GM12878 (cell line): ENCODE measurements around the gene CYB5D1. TPM values are rescaled to one million over a fixed set of nuclear protein-coding genes. Genes with fewer than 3 reads are reported as not detected.

Experiments
- BMI1 ChIP-seq: fragments of 450-650 bp; IDR thresholded peaks from 2 replicates; pipeline ENCODE4 v1.6.1; 2016; ENCODE audit warnings: mild to moderate bottlenecking, moderate library complexity, borderline replicate concordance
- E2F4 ChIP-seq: IDR thresholded peaks from 2 replicates; pipeline ENCODE4 v1.6.1; 2012; ENCODE audit warnings: low read depth, low read length, improper control_type of control experiment
- IRF4 ChIP-seq: IDR thresholded peaks from 2 replicates; pipeline ENCODE4 v1.6.1; 2011; ENCODE audit warnings: low read depth, low read length
- MAX ChIP-seq: IDR thresholded peaks from 2 replicates; pipeline ENCODE4 v1.6.1; 2012; ENCODE audit warnings: low read depth, low read length, improper control_type of control experiment
- MTA2 ChIP-seq: fragments of 450-650 bp; IDR thresholded peaks from 2 replicates; pipeline ENCODE4 v1.6.1; 2016; ENCODE audit warnings: low read depth, mild to moderate bottlenecking, moderate library complexity
- NR2C1 ChIP-seq: fragments of 450-650 bp; IDR thresholded peaks from 2 replicates; pipeline ENCODE4 v1.6.1; 2017; ENCODE audit warnings: antibody characterized with exemption, mild to moderate bottlenecking, moderate library complexity
- PRDM15 ChIP-seq: fragments of 450-650 bp; formaldehyde crosslinking; IDR thresholded peaks from 2 replicates; pipeline ENCODE4 v1.4.0; 2020; ENCODE audit warnings: mild to moderate bottlenecking, moderate library complexity
- TCF3 ChIP-seq: IDR thresholded peaks from 2 replicates; pipeline ENCODE4 v1.6.1; 2012; ENCODE audit warnings: low read depth, mild to moderate bottlenecking, low read length, borderline replicate concordance; ENCODE audit not compliant: insufficient read depth
- polyA plus RNA-seq, 11 experiments: library from polyadenylated mRNA; depleted of rRNA in 4 of 11; unstranded in 6 of 11; stranded (reverse) in 5 of 11; fragments of >200 nt; fragmentation: Nextera tagmentation in 4 of 11; fragmentation: Illumina TruSeq in 1 of 11; extraction: Ambion mirVana in 4 of 11; extraction: Trizol in 1 of 11; gene quantifications; 1 replicate in 1 of 11; 2 replicates in 10 of 11; pipeline versions ENCODE4 v1.2.1 to v1.2.3, GENCODE V29; 2011 to 2016; ENCODE audit warnings: inconsistent platforms in 2 of 11, missing spikeins in 2 of 11, low read depth in 1 of 11
- total RNA-seq, 4 experiments: library from RNA; depleted of rRNA in 3 of 4; stranded (reverse); fragments of >200 nt in 3 of 4; fragmentation: Illumina TruSeq in 1 of 4; extraction: Trizol in 1 of 4; gene quantifications; 2 replicates each; pipeline versions ENCODE4 v1.2.1 to v1.2.3, GENCODE V29; 2013 to 2021
- TF ChIP-seq, protein P1 (sequence below): IDR thresholded peaks from 2 replicates; pipeline ENCODE4 v1.6.1; 2011; ENCODE audit warnings: low read depth, low read length, improper control_type of control experiment, borderline replicate concordance
- TF ChIP-seq, protein P2 (sequence below): fragments of 450-650 bp; IDR thresholded peaks from 2 replicates; pipeline ENCODE4 v1.6.1; 2017; ENCODE audit warnings: low read depth, mild to moderate bottlenecking, moderate library complexity
- TF ChIP-seq, protein P3 (sequence below): fragments of 150-350 bp; IDR thresholded peaks from 2 replicates; pipeline ENCODE4 v1.6.1; 2014; ENCODE audit warnings: mild to moderate bottlenecking, low read depth, low read length
- TF ChIP-seq, protein P4 (sequence below): fragments of 450-650 bp; IDR thresholded peaks from 2 replicates; pipeline ENCODE4 v1.6.1; 2017; ENCODE audit warnings: mild to moderate bottlenecking
- TF ChIP-seq, protein P5 (sequence below): fragments of 450-650 bp; IDR thresholded peaks from 2 replicates; pipeline ENCODE4 v1.6.1; 2016; ENCODE audit warnings: mild to moderate bottlenecking

CYB5D1 gene
- total and polyA plus RNA-seq, 10 of the 15 experiments (the other 5 are each of a cell fraction or from before 2014, with no cell fraction given), result 1.6 to 8.7 (median 6.4) TPM

- TF ChIP-seq, protein P1, sequence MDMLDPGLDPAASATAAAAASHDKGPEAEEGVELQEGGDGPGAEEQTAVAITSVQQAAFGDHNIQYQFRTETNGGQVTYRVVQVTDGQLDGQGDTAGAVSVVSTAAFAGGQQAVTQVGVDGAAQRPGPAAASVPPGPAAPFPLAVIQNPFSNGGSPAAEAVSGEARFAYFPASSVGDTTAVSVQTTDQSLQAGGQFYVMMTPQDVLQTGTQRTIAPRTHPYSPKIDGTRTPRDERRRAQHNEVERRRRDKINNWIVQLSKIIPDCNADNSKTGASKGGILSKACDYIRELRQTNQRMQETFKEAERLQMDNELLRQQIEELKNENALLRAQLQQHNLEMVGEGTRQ, result peak; percentile 55
- TF ChIP-seq, protein P2, sequence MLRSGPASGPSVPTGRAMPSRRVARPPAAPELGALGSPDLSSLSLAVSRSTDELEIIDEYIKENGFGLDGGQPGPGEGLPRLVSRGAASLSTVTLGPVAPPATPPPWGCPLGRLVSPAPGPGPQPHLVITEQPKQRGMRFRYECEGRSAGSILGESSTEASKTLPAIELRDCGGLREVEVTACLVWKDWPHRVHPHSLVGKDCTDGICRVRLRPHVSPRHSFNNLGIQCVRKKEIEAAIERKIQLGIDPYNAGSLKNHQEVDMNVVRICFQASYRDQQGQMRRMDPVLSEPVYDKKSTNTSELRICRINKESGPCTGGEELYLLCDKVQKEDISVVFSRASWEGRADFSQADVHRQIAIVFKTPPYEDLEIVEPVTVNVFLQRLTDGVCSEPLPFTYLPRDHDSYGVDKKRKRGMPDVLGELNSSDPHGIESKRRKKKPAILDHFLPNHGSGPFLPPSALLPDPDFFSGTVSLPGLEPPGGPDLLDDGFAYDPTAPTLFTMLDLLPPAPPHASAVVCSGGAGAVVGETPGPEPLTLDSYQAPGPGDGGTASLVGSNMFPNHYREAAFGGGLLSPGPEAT, result peak; percentile 77
- TF ChIP-seq NR2C1 (no peak), PRDM15 (CRISPR knock-in tag) (no peak), MTA2 (peak; percentile 72), MAX (peak; percentile 96), BMI1 (no peak), IRF4 (peak; percentile 69; the same call in 1 of the 2 replicates), E2F4 (no peak), TCF3 (peak; percentile 75; the same call in 1 of the 2 replicates)
- TF ChIP-seq, protein P3, sequence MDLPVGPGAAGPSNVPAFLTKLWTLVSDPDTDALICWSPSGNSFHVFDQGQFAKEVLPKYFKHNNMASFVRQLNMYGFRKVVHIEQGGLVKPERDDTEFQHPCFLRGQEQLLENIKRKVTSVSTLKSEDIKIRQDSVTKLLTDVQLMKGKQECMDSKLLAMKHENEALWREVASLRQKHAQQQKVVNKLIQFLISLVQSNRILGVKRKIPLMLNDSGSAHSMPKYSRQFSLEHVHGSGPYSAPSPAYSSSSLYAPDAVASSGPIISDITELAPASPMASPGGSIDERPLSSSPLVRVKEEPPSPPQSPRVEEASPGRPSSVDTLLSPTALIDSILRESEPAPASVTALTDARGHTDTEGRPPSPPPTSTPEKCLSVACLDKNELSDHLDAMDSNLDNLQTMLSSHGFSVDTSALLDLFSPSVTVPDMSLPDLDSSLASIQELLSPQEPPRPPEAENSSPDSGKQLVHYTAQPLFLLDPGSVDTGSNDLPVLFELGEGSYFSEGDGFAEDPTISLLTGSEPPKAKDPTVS, result 0 out of 2 replicates have a peak, but pooled peaks have one; percentile 5
- TF ChIP-seq, protein P4, sequence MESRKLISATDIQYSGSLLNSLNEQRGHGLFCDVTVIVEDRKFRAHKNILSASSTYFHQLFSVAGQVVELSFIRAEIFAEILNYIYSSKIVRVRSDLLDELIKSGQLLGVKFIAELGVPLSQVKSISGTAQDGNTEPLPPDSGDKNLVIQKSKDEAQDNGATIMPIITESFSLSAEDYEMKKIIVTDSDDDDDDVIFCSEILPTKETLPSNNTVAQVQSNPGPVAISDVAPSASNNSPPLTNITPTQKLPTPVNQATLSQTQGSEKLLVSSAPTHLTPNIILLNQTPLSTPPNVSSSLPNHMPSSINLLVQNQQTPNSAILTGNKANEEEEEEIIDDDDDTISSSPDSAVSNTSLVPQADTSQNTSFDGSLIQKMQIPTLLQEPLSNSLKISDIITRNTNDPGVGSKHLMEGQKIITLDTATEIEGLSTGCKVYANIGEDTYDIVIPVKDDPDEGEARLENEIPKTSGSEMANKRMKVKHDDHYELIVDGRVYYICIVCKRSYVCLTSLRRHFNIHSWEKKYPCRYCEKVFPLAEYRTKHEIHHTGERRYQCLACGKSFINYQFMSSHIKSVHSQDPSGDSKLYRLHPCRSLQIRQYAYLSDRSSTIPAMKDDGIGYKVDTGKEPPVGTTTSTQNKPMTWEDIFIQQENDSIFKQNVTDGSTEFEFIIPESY, result no peak
- TF ChIP-seq, protein P5, sequence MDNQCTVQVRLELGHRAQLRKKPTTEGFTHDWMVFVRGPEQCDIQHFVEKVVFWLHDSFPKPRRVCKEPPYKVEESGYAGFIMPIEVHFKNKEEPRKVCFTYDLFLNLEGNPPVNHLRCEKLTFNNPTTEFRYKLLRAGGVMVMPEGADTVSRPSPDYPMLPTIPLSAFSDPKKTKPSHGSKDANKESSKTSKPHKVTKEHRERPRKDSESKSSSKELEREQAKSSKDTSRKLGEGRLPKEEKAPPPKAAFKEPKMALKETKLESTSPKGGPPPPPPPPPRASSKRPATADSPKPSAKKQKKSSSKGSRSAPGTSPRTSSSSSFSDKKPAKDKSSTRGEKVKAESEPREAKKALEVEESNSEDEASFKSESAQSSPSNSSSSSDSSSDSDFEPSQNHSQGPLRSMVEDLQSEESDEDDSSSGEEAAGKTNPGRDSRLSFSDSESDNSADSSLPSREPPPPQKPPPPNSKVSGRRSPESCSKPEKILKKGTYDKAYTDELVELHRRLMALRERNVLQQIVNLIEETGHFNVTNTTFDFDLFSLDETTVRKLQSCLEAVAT, result peak; percentile 21; the same call in 1 of the 2 replicates
Observed at GRCh38 chr17:7843536-7844291, 14.1 kb upstream of the CYB5D1 start (continued).
